Measurements from ENCODE around the gene UBE2B.
A peak's percentile ranks its signal among the peaks of the same experiment; 100 is the strongest.
"Not testable (repeated sequence)": the region's sequence is repeated elsewhere in the genome, so short reads cannot be mapped to it uniquely, and the experiment has no call there.

Gene UBE2B

GRCh38 chr5:134370871-134371833, at the start of gene UBE2B:
UBE2B (plus strand) TSS chr5:134371569; CDS start chr5:134371596, 27 bp downstream.
- DNase-seq: peak; percentile 97

- DNase-seq: no peak
Measured at GRCh38 chr5:134327327-134327726, 44.0 kb upstream of the UBE2B start.

- DNase-seq: no peak
Measured at GRCh38 chr5:134328619-134329018, 42.8 kb upstream of the UBE2B start.

- not testable (repeated sequence) for DNase-seq
Measured at GRCh38 chr5:134336833-134337232, 34.5 kb upstream of the UBE2B start.

GRCh38 chr5:134343500-134343899, 27.9 kb upstream of the UBE2B start:
- DNase-seq: not testable (repeated sequence)

GRCh38 chr5:134345476-134345875, 25.9 kb upstream of the UBE2B start:
- not testable (repeated sequence) for DNase-seq

- no peak for DNase-seq
Measured at GRCh38 chr5:134345996-134346395, 25.4 kb upstream of the UBE2B start.

- no peak for DNase-seq
Measured at GRCh38 chr5:134349463-134349862, 21.9 kb upstream of the UBE2B start.

GRCh38 chr5:134355681-134356080, 15.7 kb upstream of the UBE2B start:
- no peak for DNase-seq

GRCh38 chr5:134365604-134366003, 5.8 kb upstream of the UBE2B start:
- no peak for DNase-seq

GRCh38 chr5:134370311-134370870, 978 bp upstream of the UBE2B start:
- DNase-seq: peak; percentile 11

- DNase-seq: peak; percentile 59
Measured at GRCh38 chr5:134371834-134372340, 518 bp downstream of the UBE2B start.

GRCh38 chr5:134373633-134374032, 2.3 kb downstream of the UBE2B start:
- not testable (repeated sequence) for DNase-seq

GRCh38 chr5:134374232-134374631, 2.9 kb downstream of the UBE2B start:
- no peak for DNase-seq

GRCh38 chr5:134380346-134380745, 9.0 kb downstream of the UBE2B start:
- DNase-seq: no peak

GRCh38 chr5:134382204-134382603, 10.8 kb downstream of the UBE2B start:
- DNase-seq: not testable (repeated sequence)

GRCh38 chr5:134383980-134384697, 12.8 kb downstream of the UBE2B start:
- DNase-seq: no peak

GRCh38 chr5:134387443-134387842, 16.1 kb downstream of the UBE2B start:
- DNase-seq: no peak

GRCh38 chr5:134392301-134392700, 20.9 kb downstream of the UBE2B start:
- DNase-seq: no peak

- no peak for DNase-seq
Measured at GRCh38 chr5:134394932-134395331, 23.6 kb downstream of the UBE2B start.

GRCh38 chr5:134396274-134396673, 24.9 kb downstream of the UBE2B start:
- no peak for DNase-seq

GRCh38 chr5:134397196-134397595, 25.8 kb downstream of the UBE2B start:
- DNase-seq: no peak

- DNase-seq: no peak
Measured at GRCh38 chr5:134398609-134399155, 27.3 kb downstream of the UBE2B start.
